GM12878 (cell line): ENCODE results near the gene TMEM135.

Experiments used
- BHLHE40 ChIP-seq, 2 experiments: fragments of 450-650 bp in 1 of 2; IDR thresholded peaks; 2 replicates each; pipeline ENCODE4 v1.6.1; 2011 to 2017; ENCODE audit warnings: low read depth in 2 of 2, borderline replicate concordance in 1 of 2, improper control_type of control experiment in 1 of 2, low read length in 1 of 2, mild to moderate bottlenecking in 1 of 2
- CHD1 ChIP-seq: IDR thresholded peaks from 2 replicates; pipeline ENCODE4 v1.6.1; 2012; ENCODE audit warnings: low read depth, low read length, improper control_type of control experiment
- CTCF ChIP-seq, 3 experiments: IDR thresholded peaks in 2 of 3; conservative IDR thresholded peaks in 1 of 3; 2 replicates each; pipeline ENCODE4 v1.5.1; 2011; ENCODE audit warnings: low read depth in 3 of 3, low read length in 3 of 3, mild to moderate bottlenecking in 3 of 3, control low read depth in 2 of 3, moderate library complexity in 2 of 3, inconsistent platforms in 1 of 3, mixed read lengths in 1 of 3; ENCODE audit not compliant: control insufficient read depth in 2 of 3, insufficient read depth in 1 of 3; ENCODE audit errors: extremely low read depth in 1 of 3
- HDAC6 ChIP-seq: fragments of 200-600 bp; sonication (generic); IDR thresholded peaks from one replicate; pipeline ENCODE4 v1.8.0; 2017; ENCODE audit warnings: antibody characterized with exemption; ENCODE audit not compliant: unreplicated experiment
- NFYB ChIP-seq: IDR thresholded peaks from 2 replicates; pipeline ENCODE4 v1.6.1; 2011; ENCODE audit warnings: low read depth, mild to moderate bottlenecking, low read length, improper control_type of control experiment, moderate library complexity; ENCODE audit not compliant: insufficient read depth
- NR2F1 ChIP-seq: fragments of 450-650 bp; conservative IDR thresholded peaks from 2 replicates; pipeline ENCODE4 v1.6.1; 2017; ENCODE audit warnings: mild to moderate bottlenecking
- RFX5 ChIP-seq: IDR thresholded peaks from 2 replicates; pipeline ENCODE4 v1.6.1; 2011; ENCODE audit warnings: low read depth, low read length, improper control_type of control experiment
- SIX5 ChIP-seq: IDR thresholded peaks from 2 replicates; pipeline ENCODE4 v1.6.1; 2011; ENCODE audit warnings: mild to moderate bottlenecking, low read depth, low read length, moderate library complexity; ENCODE audit not compliant: severe bottlenecking
- TAF1 ChIP-seq: IDR thresholded peaks from 2 replicates; pipeline ENCODE4 v1.6.1; 2011; ENCODE audit warnings: mild to moderate bottlenecking, low read depth, low read length, borderline replicate concordance
- TCF3 ChIP-seq: IDR thresholded peaks from 2 replicates; pipeline ENCODE4 v1.6.1; 2012; ENCODE audit warnings: low read depth, mild to moderate bottlenecking, low read length, borderline replicate concordance; ENCODE audit not compliant: insufficient read depth
- USF2 ChIP-seq: IDR thresholded peaks from 2 replicates; pipeline ENCODE4 v1.6.1; 2011; ENCODE audit warnings: low read depth, low read length, improper control_type of control experiment, borderline replicate concordance
- ZNF207 ChIP-seq: fragments of 450-650 bp; IDR thresholded peaks from 2 replicates; pipeline ENCODE4 v1.6.1; 2014; ENCODE audit warnings: antibody characterized with exemption, mild to moderate bottlenecking, borderline replicate concordance

- TF ChIP-seq TCF3 (no peak), CTCF (IDR thresholded peaks at IDR 0.05 in 2 of 3, conservative IDR thresholded peaks at IDR 0.05 in 1 of 3; ENCODE audit: control insufficient read depth in 2 of 3, extremely low read depth in 1 of 3, insufficient read depth in 1 of 3, low read depth in 3 of 3, low read length in 3 of 3) (no peak), RFX5 (no peak), NR2F1 (no peak), HDAC6 (no peak), CHD1 (no peak), SIX5 (no peak), TAF1 (no peak), ZNF207 (no peak), BHLHE40 (IDR thresholded peaks at IDR 0.05; ENCODE audit: borderline replicate concordance in 1 of 2, low read depth in 2 of 2, low read length in 1 of 2) (no peak), USF2 (no peak), NFYB (no peak)
Measured at GRCh38 chr11:87355596-87355995, 317.9 kb downstream of the TMEM135 start.
